Neural cell (in vitro differentiated cells): ENCODE results near the gene ADCY5. TPM values are rescaled to one million over a fixed set of nuclear protein-coding genes. Genes with fewer than 3 reads are reported as not detected.

Experiments
- H2AFZ ChIP-seq: fragments of 200-600, 300-800 bp; sonication (generic), shearing (Covaris generic); 2 replicates; pipeline ENCODE4 v1.6.0; 2014; ENCODE audit warnings: low read depth, mild to moderate bottlenecking, antibody characterized with exemption, low read length, moderate library complexity
- H3F3A ChIP-seq: fragments of 200-600 bp; shearing (Covaris generic); 2 replicates; pipeline ENCODE4 v1.6.1; 2016; ENCODE audit warnings: mild to moderate bottlenecking, moderate library complexity, mixed read lengths, antibody characterized with exemption, low read length; ENCODE audit not compliant: insufficient read depth, poor library complexity, severe bottlenecking
- H3K27ac ChIP-seq: fragments of 200-600, 300-800 bp; sonication (generic), shearing (Covaris generic); 2 replicates; pipeline ENCODE4 v1.5.1; 2014; ENCODE audit warnings: mild to moderate bottlenecking, low read length, moderate library complexity
- H3K27me3 ChIP-seq: fragments of 300-800, 200-600 bp; sonication (generic), shearing (Covaris generic); 2 replicates; pipeline ENCODE4 v1.6.0; 2014; ENCODE audit warnings: mild to moderate bottlenecking, low read depth, low read length, moderate library complexity; ENCODE audit not compliant: insufficient read depth
- H3K36me3 ChIP-seq: fragments of 300-800, 200-600 bp; sonication (generic), shearing (Covaris generic); 2 replicates; pipeline ENCODE4 v1.5.1; 2014; ENCODE audit warnings: mild to moderate bottlenecking, antibody characterized with exemption, low read length, moderate library complexity; ENCODE audit not compliant: insufficient read depth
- H3K4me2 ChIP-seq: fragments of 300-800, 200-600 bp; sonication (generic), shearing (Covaris generic); 2 replicates; pipeline ENCODE4 v1.6.0; 2014; ENCODE audit warnings: mild to moderate bottlenecking, low read length
- H3K4me3 ChIP-seq: fragments of 300-800, 200-600 bp; sonication (generic), shearing (Covaris generic); 2 replicates; pipeline ENCODE4 v1.5.1; 2014; ENCODE audit warnings: mild to moderate bottlenecking, low read length, moderate library complexity
- H3K79me2 ChIP-seq: fragments of 200-600 bp; shearing (Covaris generic); replicated peaks from 2 replicates; pipeline ENCODE4 v1.6.0; 2014; ENCODE audit warnings: mild to moderate bottlenecking, low read length, moderate library complexity; ENCODE audit not compliant: insufficient read depth
- H3K9ac ChIP-seq: fragments of 300-800, 200-600 bp; sonication (generic), shearing (Covaris generic); 2 replicates; pipeline ENCODE4 v1.6.1; 2016; ENCODE audit warnings: mild to moderate bottlenecking, low read length, mixed read lengths
- H3K9me2 ChIP-seq: fragments of 200-600 bp; shearing (Covaris generic); 2 replicates; pipeline ENCODE4 v1.6.1; 2016; ENCODE audit warnings: mild to moderate bottlenecking, low read length, mixed read lengths; ENCODE audit not compliant: insufficient read depth
- H3K9me3 ChIP-seq: fragments of 200-600, 300-800 bp; sonication (generic), shearing (Covaris generic); 2 replicates; pipeline ENCODE4 v1.6.1; 2016; ENCODE audit warnings: mild to moderate bottlenecking, mixed run types, low read length, moderate library complexity, mixed read lengths
- H4K20me1 ChIP-seq: fragments of 200-600 bp; shearing (Covaris generic); 2 replicates; pipeline ENCODE4 v1.6.1; 2016; ENCODE audit warnings: mild to moderate bottlenecking, mixed run types; ENCODE audit not compliant: insufficient read depth
- CTCF ChIP-seq: fragments of 450-650 bp; IDR thresholded peaks from 2 replicates; pipeline ENCODE4 v1.5.1; 2014; ENCODE audit warnings: antibody characterized with exemption, mild to moderate bottlenecking, moderate library complexity; ENCODE audit not compliant: poor library complexity, severe bottlenecking
- EP300 ChIP-seq: fragments of 450-650 bp; conservative IDR thresholded peaks from 2 replicates; pipeline ENCODE4 v1.6.1; 2014; ENCODE audit warnings: antibody characterized with exemption, mild to moderate bottlenecking, moderate library complexity; ENCODE audit not compliant: poor library complexity, severe bottlenecking
- EZH2 ChIP-seq: fragments of 200-600, 300-800 bp; shearing (Covaris generic), sonication (generic); IDR thresholded peaks from 2 replicates; pipeline ENCODE4 v1.6.1; 2014; ENCODE audit warnings: antibody characterized with exemption, low read length, borderline replicate concordance, mild to moderate bottlenecking; ENCODE audit not compliant: insufficient read depth, poor library complexity, severe bottlenecking
- MXI1 ChIP-seq: fragments of 450-650 bp; conservative IDR thresholded peaks from 2 replicates; pipeline ENCODE4 v1.6.1; 2014; ENCODE audit warnings: antibody characterized with exemption, mild to moderate bottlenecking; ENCODE audit not compliant: poor library complexity, severe bottlenecking
- POLR2AphosphoS5 ChIP-seq: IDR thresholded peaks from 2 replicates; pipeline ENCODE4 v1.6.1; 2012
- RAD21 ChIP-seq: fragments of 450-650 bp; conservative IDR thresholded peaks from 2 replicates; pipeline ENCODE4 v1.6.1; 2014; ENCODE audit warnings: antibody characterized with exemption, mild to moderate bottlenecking, moderate library complexity
- SMC3 ChIP-seq: fragments of 450-650 bp; conservative IDR thresholded peaks from 2 replicates; pipeline ENCODE4 v1.6.1; 2014; ENCODE audit warnings: antibody characterized with exemption, mild to moderate bottlenecking, moderate library complexity; ENCODE audit not compliant: poor library complexity
- TAF1 ChIP-seq: IDR thresholded peaks from 2 replicates; pipeline ENCODE4 v1.6.1; 2012; ENCODE audit warnings: low read depth
- polyA plus RNA-seq: library from polyadenylated mRNA; depleted of rRNA; stranded (reverse); fragments of >200 nt; gene quantifications from 2 replicates; pipeline ENCODE4 v1.2.3, GENCODE V29; 2014
- TF ChIP-seq, protein P1 (sequence below): IDR thresholded peaks from 2 replicates; pipeline ENCODE4 v1.6.1; 2012; ENCODE audit warnings: borderline replicate concordance

ADCY5 gene
- polyA plus RNA-seq, 1 donor from 2014 or later: 7.7 TPM

GRCh38 chr3:123333401-123333800 is 115.5 kb downstream of the ADCY5 start:
- H3F3A ChIP-seq: no peaks in the 10 kb centered on the region
- H3K27ac ChIP-seq: no peak overlapping the region
- no peak overlapping the region for H3K4me2 ChIP-seq
- H4K20me1 ChIP-seq: no peaks in the 10 kb centered on the region
- no peak overlapping the region for H3K4me3 ChIP-seq
- no peak for TF ChIP-seq EZH2
- TF ChIP-seq CTCF: no peak
- TF ChIP-seq MXI1: no peak
- TF ChIP-seq TAF1: no peak
- TF ChIP-seq POLR2AphosphoS5: no peak
- no peak for TF ChIP-seq RAD21
- TF ChIP-seq, protein P1, sequence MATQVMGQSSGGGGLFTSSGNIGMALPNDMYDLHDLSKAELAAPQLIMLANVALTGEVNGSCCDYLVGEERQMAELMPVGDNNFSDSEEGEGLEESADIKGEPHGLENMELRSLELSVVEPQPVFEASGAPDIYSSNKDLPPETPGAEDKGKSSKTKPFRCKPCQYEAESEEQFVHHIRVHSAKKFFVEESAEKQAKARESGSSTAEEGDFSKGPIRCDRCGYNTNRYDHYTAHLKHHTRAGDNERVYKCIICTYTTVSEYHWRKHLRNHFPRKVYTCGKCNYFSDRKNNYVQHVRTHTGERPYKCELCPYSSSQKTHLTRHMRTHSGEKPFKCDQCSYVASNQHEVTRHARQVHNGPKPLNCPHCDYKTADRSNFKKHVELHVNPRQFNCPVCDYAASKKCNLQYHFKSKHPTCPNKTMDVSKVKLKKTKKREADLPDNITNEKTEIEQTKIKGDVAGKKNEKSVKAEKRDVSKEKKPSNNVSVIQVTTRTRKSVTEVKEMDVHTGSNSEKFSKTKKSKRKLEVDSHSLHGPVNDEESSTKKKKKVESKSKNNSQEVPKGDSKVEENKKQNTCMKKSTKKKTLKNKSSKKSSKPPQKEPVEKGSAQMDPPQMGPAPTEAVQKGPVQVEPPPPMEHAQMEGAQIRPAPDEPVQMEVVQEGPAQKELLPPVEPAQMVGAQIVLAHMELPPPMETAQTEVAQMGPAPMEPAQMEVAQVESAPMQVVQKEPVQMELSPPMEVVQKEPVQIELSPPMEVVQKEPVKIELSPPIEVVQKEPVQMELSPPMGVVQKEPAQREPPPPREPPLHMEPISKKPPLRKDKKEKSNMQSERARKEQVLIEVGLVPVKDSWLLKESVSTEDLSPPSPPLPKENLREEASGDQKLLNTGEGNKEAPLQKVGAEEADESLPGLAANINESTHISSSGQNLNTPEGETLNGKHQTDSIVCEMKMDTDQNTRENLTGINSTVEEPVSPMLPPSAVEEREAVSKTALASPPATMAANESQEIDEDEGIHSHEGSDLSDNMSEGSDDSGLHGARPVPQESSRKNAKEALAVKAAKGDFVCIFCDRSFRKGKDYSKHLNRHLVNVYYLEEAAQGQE: no peak
- H2AFZ ChIP-seq: no peak overlapping the region
- H3K36me3 ChIP-seq: no peaks in the 10 kb centered on the region
- H3K9ac ChIP-seq: no peak overlapping the region
- no peaks in the 10 kb centered on the region for H3K9me2 ChIP-seq
- H3K9me3 ChIP-seq: no peaks in the 10 kb centered on the region
- no peaks in the 10 kb centered on the region for H3K79me2 ChIP-seq
- no peaks in the 10 kb centered on the region for H3K27me3 ChIP-seq

GRCh38 chr3:123332124-123332641 is 116.7 kb downstream of the ADCY5 start:
- Histone ChIP-seq H3K9me3 (no peaks in the 10 kb centered on the region), H3K27ac (no peak overlapping the region), H3K27me3 (no peaks in the 10 kb centered on the region), H3F3A (no peaks in the 10 kb centered on the region), H3K4me3 (no peak overlapping the region), H3K4me2 (no peak overlapping the region), H3K9ac (no peak overlapping the region), H3K36me3 (no peaks in the 10 kb centered on the region), H4K20me1 (no peaks in the 10 kb centered on the region), H3K9me2 (no peaks in the 10 kb centered on the region), H2AFZ (no peak overlapping the region), H3K79me2 (no peaks in the 10 kb centered on the region)
- TF ChIP-seq EP300 (no peak), CTCF (no peak), MXI1 (no peak), RAD21 (no peak), POLR2AphosphoS5 (no peak), EZH2 (no peak), TAF1 (no peak), SMC3 (no peak)
- TF ChIP-seq, protein P1: no peak
